Left ventricle myocardium inferior (tissue), 1 donor: ENCODE data around the gene ZNF438. TPM values are rescaled to one million over a fixed set of nuclear protein-coding genes. Genes with fewer than 3 reads are reported as not detected.
"Not testable (repeated sequence)": the region's sequence is repeated elsewhere in the genome, so short reads cannot be mapped to it uniquely, and the experiment has no call there.

Source experiments
- DNase-seq: peaks from one replicate; pipeline ENCODE4 v3.0.0-alpha.2; 2020
- H3K27ac ChIP-seq: fragments of 200-600 bp; replicated peaks from 2 replicates; pipeline ENCODE4 v1.8.0; 2021
- H3K27me3 ChIP-seq: fragments of 200-600 bp; 2 replicates; pipeline ENCODE4 v1.8.0; 2021; ENCODE audit warnings: low read depth
- H3K36me3 ChIP-seq: fragments of 200-600 bp; 2 replicates; pipeline ENCODE4 v1.8.0; 2021
- H3K4me1 ChIP-seq: fragments of 200-600 bp; 2 replicates; pipeline ENCODE4 v1.8.0; 2021
- H3K4me3 ChIP-seq: fragments of 200-600 bp; 2 replicates; pipeline ENCODE4 v1.8.0; 2021; ENCODE audit warnings: mild to moderate bottlenecking, moderate library complexity
- H3K9me3 ChIP-seq: fragments of 200-600 bp; replicated peaks from 2 replicates; pipeline ENCODE4 v1.8.0; 2021
- intact Hi-C: fragments of 100-400 bp; cut with micrococcal nuclease; formaldehyde crosslinking; loops from one replicate; pipeline ENCODE4 v1.11.0; 2022
- total RNA-seq: library from RNA; stranded (reverse); fragmentation: NEBNext Ultra II Directional; extraction: Animal tissue kit (Norgen Biotek cat#: 25700); gene quantifications from one replicate; pipeline ENCODE4 v1.2.1, GENCODE V29; 2021
- TF ChIP-seq, protein P1 (sequence below): fragments of 200-600 bp; IDR thresholded peaks from 2 replicates; pipeline ENCODE4 v1.8.0; 2021; ENCODE audit warnings: antibody characterized with exemption, mild to moderate bottlenecking, borderline replicate concordance
- donor health status: DM: no; HTN: yes; CAD: no; lungs with severe emphysema.

ZNF438 gene
- total RNA-seq, 1 donor from 2014 or later, result 13.2 TPM

DNA sequence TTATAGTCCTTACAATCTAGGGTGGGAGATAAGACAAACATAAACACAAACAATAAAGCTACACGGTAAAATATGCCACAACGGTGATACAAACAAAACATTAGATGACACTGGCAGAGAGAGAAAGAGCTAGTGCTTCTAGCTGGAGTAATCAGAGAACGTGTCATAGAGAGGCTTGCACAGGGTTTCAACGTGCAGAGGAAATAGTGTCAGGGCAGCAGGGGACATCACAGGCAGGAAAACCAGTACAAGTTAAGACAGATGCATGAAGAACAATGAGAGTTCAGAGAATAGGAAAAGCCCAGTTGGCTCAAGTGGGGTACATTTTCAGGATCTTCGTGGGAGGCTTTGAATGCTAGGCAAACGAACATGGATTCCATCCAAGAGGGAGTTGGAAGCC lies 91.4 kb downstream of the ZNF438 start:
- H3K9me3 ChIP-seq, result peaks cover 5% of the 10 kb centered on the region
- intact Hi-C loops, result no loop called here
- peaks cover 22% of the 10 kb centered on the region for H3K4me1 ChIP-seq
- TF ChIP-seq, protein P1, sequence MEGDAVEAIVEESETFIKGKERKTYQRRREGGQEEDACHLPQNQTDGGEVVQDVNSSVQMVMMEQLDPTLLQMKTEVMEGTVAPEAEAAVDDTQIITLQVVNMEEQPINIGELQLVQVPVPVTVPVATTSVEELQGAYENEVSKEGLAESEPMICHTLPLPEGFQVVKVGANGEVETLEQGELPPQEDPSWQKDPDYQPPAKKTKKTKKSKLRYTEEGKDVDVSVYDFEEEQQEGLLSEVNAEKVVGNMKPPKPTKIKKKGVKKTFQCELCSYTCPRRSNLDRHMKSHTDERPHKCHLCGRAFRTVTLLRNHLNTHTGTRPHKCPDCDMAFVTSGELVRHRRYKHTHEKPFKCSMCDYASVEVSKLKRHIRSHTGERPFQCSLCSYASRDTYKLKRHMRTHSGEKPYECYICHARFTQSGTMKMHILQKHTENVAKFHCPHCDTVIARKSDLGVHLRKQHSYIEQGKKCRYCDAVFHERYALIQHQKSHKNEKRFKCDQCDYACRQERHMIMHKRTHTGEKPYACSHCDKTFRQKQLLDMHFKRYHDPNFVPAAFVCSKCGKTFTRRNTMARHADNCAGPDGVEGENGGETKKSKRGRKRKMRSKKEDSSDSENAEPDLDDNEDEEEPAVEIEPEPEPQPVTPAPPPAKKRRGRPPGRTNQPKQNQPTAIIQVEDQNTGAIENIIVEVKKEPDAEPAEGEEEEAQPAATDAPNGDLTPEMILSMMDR, result no peak
- H3K36me3 ChIP-seq, result peaks cover 13% of the 10 kb centered on the region
- peak overlapping the region; percentile 1 for H3K27ac ChIP-seq
- no peak overlapping the region for H3K4me3 ChIP-seq
- H3K27me3 ChIP-seq, result no peaks in the 10 kb centered on the region
- DNase-seq, result no peak

DNA sequence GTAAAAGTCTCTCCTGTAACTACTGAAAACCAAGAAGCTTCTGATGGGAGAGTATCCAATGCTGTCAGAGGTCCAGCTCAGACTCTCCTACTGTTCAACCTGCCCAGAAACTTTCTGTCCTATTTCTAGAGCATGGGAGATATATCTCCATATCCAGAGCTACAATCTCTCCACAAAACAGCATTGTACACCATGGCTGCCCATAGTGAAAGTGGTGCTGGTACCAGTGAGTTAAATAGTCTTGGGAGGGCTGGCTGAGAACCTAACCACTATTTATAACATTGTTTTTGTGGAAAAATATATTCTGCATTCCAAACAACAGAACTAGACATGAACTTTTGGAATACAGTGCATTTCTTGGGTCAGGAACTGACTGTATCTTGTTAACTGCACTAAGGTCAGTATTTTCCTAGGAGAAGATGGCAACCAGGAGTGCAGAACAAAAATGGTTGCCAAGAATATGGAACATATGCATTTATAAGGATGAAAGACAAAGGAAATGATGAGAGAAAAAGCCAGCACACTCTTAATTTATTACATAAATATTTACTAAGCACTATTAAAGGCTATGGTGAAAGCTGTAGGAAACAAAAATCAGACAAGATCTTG lies 91.9 kb downstream of the ZNF438 start:
- no peak overlapping the region for H3K4me3 ChIP-seq
- peaks cover 8% of the 10 kb centered on the region for H3K9me3 ChIP-seq
- H3K27me3 ChIP-seq, result no peaks in the 10 kb centered on the region
- intact Hi-C loops, result no loop called here
- TF ChIP-seq, protein P1, result no peak
- DNase-seq, result no peak
- peaks cover 18% of the 10 kb centered on the region for H3K36me3 ChIP-seq
- peak overlapping the region; percentile 1 for H3K27ac ChIP-seq
- peaks cover 26% of the 10 kb centered on the region for H3K4me1 ChIP-seq

DNA sequence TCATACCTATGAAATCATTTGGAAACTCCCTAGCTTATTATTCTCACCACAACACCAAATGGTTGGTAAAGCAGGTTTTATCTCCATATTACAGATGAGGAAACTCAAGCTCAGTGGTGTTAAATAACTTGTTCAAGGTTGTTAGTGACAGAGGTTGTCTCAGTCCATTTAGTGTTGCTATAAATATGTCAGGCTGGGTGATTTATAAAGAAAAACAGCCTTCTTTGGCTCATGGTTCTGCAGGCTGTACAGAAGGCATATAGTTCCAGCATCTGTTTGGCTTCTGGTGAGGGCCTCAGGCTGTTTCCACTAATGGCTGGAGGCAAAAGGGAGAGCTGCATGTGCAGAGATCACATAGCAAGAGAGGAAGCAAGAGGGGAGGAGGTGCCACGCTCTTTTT lies 96.6 kb downstream of the ZNF438 start:
- no peak for DNase-seq
- Histone ChIP-seq H3K9me3 (peaks cover 12% of the 10 kb centered on the region), H3K36me3 (peaks cover 41% of the 10 kb centered on the region), H3K27ac (no peak overlapping the region), H3K4me1 (peaks cover 14% of the 10 kb centered on the region), H3K4me3 (no peak overlapping the region), H3K27me3 (no peaks in the 10 kb centered on the region)
- TF ChIP-seq, protein P1, result no peak
- intact Hi-C loops, result no loop called here

DNA sequence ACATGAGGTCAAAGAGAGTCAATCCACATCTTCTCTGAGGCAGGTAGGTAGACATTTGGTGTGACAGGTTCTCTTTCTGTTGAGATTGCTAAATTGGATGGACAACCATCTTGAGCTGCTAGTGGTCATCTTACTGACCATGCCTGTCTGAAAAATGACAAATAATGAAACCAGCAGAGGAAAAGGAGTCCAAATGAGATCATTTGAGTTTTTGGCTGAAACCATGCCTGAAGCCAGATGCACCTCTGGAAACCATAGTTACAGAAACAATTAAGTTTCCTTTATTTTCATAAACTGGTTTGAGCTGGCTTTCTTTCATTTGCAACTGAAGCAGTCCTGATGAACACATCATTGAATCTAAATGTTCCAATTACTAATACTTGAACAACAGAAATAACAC lies 100.6 kb downstream of the ZNF438 start:
- intact Hi-C loops, result no loop called here
- H3K9me3 ChIP-seq, result peaks cover 12% of the 10 kb centered on the region

DNA sequence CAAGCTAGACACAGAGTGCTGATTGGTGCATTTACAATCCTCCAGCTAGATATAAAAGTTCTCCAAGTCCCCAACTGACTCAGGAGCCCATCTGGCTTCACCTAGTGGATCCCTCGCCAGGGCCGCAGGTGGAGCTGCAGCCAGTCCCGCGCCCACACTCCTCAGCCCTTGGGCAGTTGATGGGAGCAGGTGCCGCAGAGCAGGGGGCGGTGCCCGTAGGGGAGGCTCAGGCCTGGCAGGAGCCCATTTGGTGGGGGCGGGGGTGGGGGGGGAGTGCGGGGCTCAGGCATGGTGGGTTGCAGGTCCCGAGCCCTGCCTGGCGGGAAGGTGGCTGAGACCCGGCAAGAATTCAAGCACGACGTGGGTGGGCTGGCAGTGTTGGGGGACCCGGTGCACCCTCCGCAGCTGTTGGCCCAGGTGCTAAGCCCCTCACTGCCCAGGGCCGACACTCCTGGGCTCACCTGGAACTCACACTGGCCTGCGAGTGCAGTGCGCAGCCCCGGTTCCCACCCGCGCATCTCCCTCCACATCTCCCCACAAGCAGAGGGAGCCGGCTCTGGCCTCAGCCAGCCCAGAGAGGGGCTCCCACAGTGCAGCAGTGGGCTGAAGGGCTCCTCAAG lies 101.7 kb downstream of the ZNF438 start:
- peaks cover 8% of the 10 kb centered on the region for H3K4me1 ChIP-seq
- H3K36me3 ChIP-seq, result peaks cover 36% of the 10 kb centered on the region
- intact Hi-C loops, result no loop called here
- H3K4me3 ChIP-seq, result no peak overlapping the region
- no peak overlapping the region for H3K27ac ChIP-seq
- H3K9me3 ChIP-seq, result peaks cover 7% of the 10 kb centered on the region
- no peaks in the 10 kb centered on the region for H3K27me3 ChIP-seq
- TF ChIP-seq, protein P1, result no peak
- DNase-seq, result no peak

More for the DNA sequence above, 100.6 kb downstream of the ZNF438 start:
- peaks cover 10% of the 10 kb centered on the region for H3K4me1 ChIP-seq
- peaks cover 44% of the 10 kb centered on the region for H3K36me3 ChIP-seq
- no peak overlapping the region for H3K27ac ChIP-seq
- no peak for DNase-seq
- TF ChIP-seq, protein P1, result no peak
- no peaks in the 10 kb centered on the region for H3K27me3 ChIP-seq
- H3K4me3 ChIP-seq, result no peak overlapping the region

DNA sequence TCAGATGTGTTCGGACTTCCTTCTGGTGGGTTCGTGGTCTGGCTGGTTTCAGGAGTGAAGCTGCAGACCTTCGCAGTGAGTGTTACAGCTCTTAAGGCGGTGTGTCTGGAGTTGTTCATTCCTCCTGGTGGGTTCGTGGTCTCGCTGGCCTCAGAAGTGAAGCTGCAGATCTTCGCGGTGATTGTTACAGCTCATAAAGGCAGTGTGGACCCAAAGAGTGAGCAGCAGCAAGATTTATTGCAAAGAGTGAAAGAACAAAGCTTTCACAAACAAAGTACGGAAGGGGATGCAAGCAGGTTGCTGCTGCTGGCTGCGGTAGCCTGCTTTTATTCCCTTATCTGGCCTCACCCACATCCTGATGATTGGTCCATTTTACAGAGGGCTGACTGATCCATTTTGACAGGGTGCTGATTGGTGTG lies 102.3 kb downstream of the ZNF438 start:
- Histone ChIP-seq H3K36me3 (peaks cover 36% of the 10 kb centered on the region), H3K9me3 (peaks cover 13% of the 10 kb centered on the region)
- H3K27ac ChIP-seq, intact Hi-C loops, H3K27me3 ChIP-seq, DNase-seq, H3K4me3 ChIP-seq, H3K4me1 ChIP-seq: not testable (repeated sequence)
